H1 (cell line): ENCODE measurements around the gene TEN1. TPM values are rescaled to one million over a fixed set of nuclear protein-coding genes. Genes with fewer than 3 reads are reported as not detected.

ENCODE experiments used
- CTCF ChIA-PET: fragments of 300-600 bp; sonication (Branson Sonifier 250); formaldehyde crosslinking; loops from one replicate; lab custom pipeline; 2021; ENCODE audit not compliant: partially characterized antibody; lab: Charles Lee
- POLR2A ChIA-PET: fragments of 300-600 bp; sonication (Branson Sonifier 250); formaldehyde crosslinking; loops from one replicate; lab custom pipeline; 2021; ENCODE audit warnings: inconsistent platforms; ENCODE audit not compliant: partially characterized antibody; lab: Charles Lee
- DNase-seq, 2 experiments: peaks; one replicate each; pipeline versions ENCODE4 v3.0.0 to v3.0.0-alpha.2; 2010 to 2022; ENCODE audit warnings: low spot score in 2 of 2, low read depth in 1 of 2, mixed read lengths in 1 of 2
- FAIRE-seq: peaks from 2 replicates; lab custom pipeline; 2011; peaks lifted over from hg19 to GRCh38; lab: Jason Lieb, UNC
- H2AFZ ChIP-seq: 2 replicates; pipeline ENCODE4 v1.8.1; 2012; ENCODE audit warnings: low read length, inconsistent platforms
- H2AK5ac ChIP-seq: 2 replicates; pipeline ENCODE4 v1.6.1; 2013; ENCODE audit warnings: low read depth, low read length
- H2BK120ac ChIP-seq: replicated peaks from 2 replicates; pipeline ENCODE3; 2013; ENCODE audit warnings: low read depth, low read length, inconsistent platforms
- H2BK12ac ChIP-seq: 2 replicates; pipeline ENCODE4 v1.6.1; 2013; ENCODE audit warnings: low read depth, low read length
- H2BK15ac ChIP-seq: 2 replicates; pipeline ENCODE4 v1.6.1; 2013; ENCODE audit warnings: low read length
- H2BK20ac ChIP-seq: 2 replicates; pipeline ENCODE4 v1.6.1; 2013; ENCODE audit warnings: low read length
- H2BK5ac ChIP-seq: 2 replicates; pipeline ENCODE4 v1.6.1; 2013; ENCODE audit warnings: low read depth, low read length
- H3K14ac ChIP-seq: 2 replicates; pipeline ENCODE4 v1.6.1; 2013; ENCODE audit warnings: inconsistent platforms; ENCODE audit not compliant: insufficient read length
- H3K18ac ChIP-seq: 2 replicates; pipeline ENCODE4 v1.6.1; 2013; ENCODE audit warnings: low read length; ENCODE audit errors: extremely low read depth
- H3K23ac ChIP-seq: 2 replicates; pipeline ENCODE4 v1.6.1; 2013; ENCODE audit warnings: inconsistent platforms; ENCODE audit not compliant: insufficient read length
- H3K23me2 ChIP-seq: 2 replicates; pipeline ENCODE4 v1.6.1; 2013; ENCODE audit warnings: low read depth, low read length
- H3K27ac ChIP-seq: 2 replicates; pipeline ENCODE4 v1.6.1; 2011; ENCODE audit warnings: low read depth, low read length, inconsistent platforms
- H3K27me3 ChIP-seq, 4 experiments: replicated peaks in 1 of 4; 1 replicate in 1 of 4; 2 replicates in 3 of 4; pipeline versions ENCODE4 v1.6.1 to v1.8.1; 2011 to 2013; ENCODE audit warnings: low read length in 3 of 4, mild to moderate bottlenecking in 3 of 4, inconsistent platforms in 2 of 4, mixed read lengths in 2 of 4, moderate library complexity in 1 of 4; ENCODE audit not compliant: control insufficient read depth in 3 of 4, insufficient read depth in 3 of 4; ENCODE audit errors: extremely low read depth in 1 of 4
- H3K36me3 ChIP-seq, 4 experiments: 2 replicates each; pipeline versions ENCODE4 v1.6.1 to v1.8.1; 2011 to 2013; ENCODE audit warnings: mild to moderate bottlenecking in 4 of 4, low read length in 3 of 4, moderate library complexity in 2 of 4, control low read depth in 1 of 4, inconsistent platforms in 1 of 4; ENCODE audit not compliant: insufficient read depth in 4 of 4, control insufficient read depth in 2 of 4
- H3K4ac ChIP-seq: replicated peaks from 2 replicates; pipeline ENCODE3; 2013; ENCODE audit warnings: low read length, low read depth, mixed read lengths, inconsistent platforms; ENCODE audit not compliant: insufficient read length
- H3K4me1 ChIP-seq, 4 experiments: replicated peaks in 1 of 4; 1 replicate in 1 of 4; 2 replicates in 3 of 4; pipeline versions ENCODE4 v1.6.1 to v1.8.1; 2011 to 2013; ENCODE audit warnings: low read length in 3 of 4, inconsistent platforms in 2 of 4, mixed read lengths in 1 of 4; ENCODE audit not compliant: insufficient read depth in 4 of 4, control insufficient read depth in 3 of 4
- H3K4me2 ChIP-seq, 2 experiments: 2 replicates each; pipeline versions ENCODE4 v1.6.1 to v1.8.1; 2011 to 2013; ENCODE audit warnings: low read depth in 2 of 2, low read length in 2 of 2, control low read depth in 1 of 2, inconsistent platforms in 1 of 2, mild to moderate bottlenecking in 1 of 2; ENCODE audit not compliant: insufficient read depth in 1 of 2
- H3K4me3 ChIP-seq, 4 experiments: fragments of 200-600, 300-600 bp in 1 of 4; sonication (generic), shearing (Covaris generic), sonication (Bioruptor Twin) in 1 of 4; 2 replicates each; pipeline versions ENCODE4 v1.5.1 to v1.8.1; 2011 to 2016; ENCODE audit warnings: low read length in 4 of 4, low read depth in 3 of 4, control low read depth in 2 of 4, inconsistent platforms in 2 of 4, mild to moderate bottlenecking in 2 of 4, mixed read lengths in 1 of 4, moderate library complexity in 1 of 4; ENCODE audit not compliant: insufficient read depth in 2 of 4; ENCODE audit errors: extremely low read depth in 1 of 4
- H3K56ac ChIP-seq: replicated peaks from 2 replicates; pipeline ENCODE3; 2013; ENCODE audit warnings: low read depth, mild to moderate bottlenecking, mixed read lengths, low read length, inconsistent platforms; ENCODE audit not compliant: insufficient read length
- H3K79me1 ChIP-seq: 2 replicates; pipeline ENCODE4 v1.6.1; 2013; ENCODE audit warnings: low read depth, low read length, control low read depth
- H3K79me2 ChIP-seq, 2 experiments: 2 replicates each; pipeline versions ENCODE4 v1.6.1 to v1.8.1; 2012 to 2013; ENCODE audit warnings: low read length in 2 of 2, mild to moderate bottlenecking in 2 of 2, inconsistent platforms in 1 of 2; ENCODE audit not compliant: insufficient read depth in 2 of 2, control insufficient read depth in 1 of 2
- H3K9ac ChIP-seq, 4 experiments: replicated peaks in 1 of 4; 1 replicate in 1 of 4; 2 replicates in 3 of 4; pipeline versions ENCODE4 v1.6.1 to v1.8.1; 2011 to 2013; ENCODE audit warnings: low read depth in 3 of 4, low read length in 3 of 4, control low read depth in 2 of 4, mild to moderate bottlenecking in 2 of 4, moderate library complexity in 2 of 4, inconsistent platforms in 1 of 4; ENCODE audit errors: extremely low read depth in 1 of 4
- H3K9me3 ChIP-seq, 2 experiments: 2 replicates each; pipeline versions ENCODE4 v1.6.1 to v1.8.1; 2012 to 2013; ENCODE audit warnings: mild to moderate bottlenecking in 2 of 2, moderate library complexity in 2 of 2, control low read depth in 1 of 2, inconsistent platforms in 1 of 2, low read depth in 1 of 2, low read length in 1 of 2, mixed read lengths in 1 of 2; ENCODE audit not compliant: insufficient read depth in 2 of 2
- H4K20me1 ChIP-seq, 2 experiments: replicated peaks in 1 of 2; 2 replicates each; pipeline versions ENCODE3 to v1.8.1; 2011 to 2013; ENCODE audit warnings: inconsistent platforms in 2 of 2, low read length in 2 of 2, mild to moderate bottlenecking in 1 of 2; ENCODE audit not compliant: insufficient read depth in 2 of 2, control insufficient read depth in 1 of 2
- H4K5ac ChIP-seq: 2 replicates; pipeline ENCODE4 v1.6.1; 2013; ENCODE audit warnings: low read length, low read depth, mixed read lengths, inconsistent platforms; ENCODE audit not compliant: insufficient read length
- H4K8ac ChIP-seq: 2 replicates; pipeline ENCODE4 v1.8.0; 2013; ENCODE audit warnings: mild to moderate bottlenecking, moderate library complexity, low read length, inconsistent platforms; ENCODE audit not compliant: insufficient read depth; ENCODE audit errors: extremely low read depth
- H4K91ac ChIP-seq: replicated peaks from 2 replicates; pipeline ENCODE3; 2013; ENCODE audit warnings: low read length, mixed read lengths, inconsistent platforms; ENCODE audit not compliant: insufficient read length
- MAX ChIP-seq: IDR thresholded peaks from 2 replicates; pipeline ENCODE4 v1.6.1; 2012; ENCODE audit warnings: inconsistent platforms
- WGBS, 2 experiments: shearing (Covaris generic) in 1 of 2; methylation state at CpG; one replicate each; pipeline versions ENCODE4 v1.1.6 to v1.1.7; 2013 to 2015; ENCODE audit warnings: low lambda C conversion rate in 2 of 2, mixed read lengths in 2 of 2, inconsistent platforms in 1 of 2, low coverage in 1 of 2, missing lambda C conversion rate in 1 of 2; ENCODE audit not compliant: insufficient replicate concordance in 2 of 2, insufficient coverage in 1 of 2, insufficient read length in 1 of 2; ENCODE audit errors: extremely low coverage in 1 of 2, missing lambda C conversion rate in 1 of 2; 5-methylcytosine and 5-hydroxymethylcytosine counted together
- polyA plus RNA-seq, 7 experiments: library from polyadenylated mRNA; depleted of rRNA in 3 of 7; stranded (reverse) in 5 of 7; unstranded in 2 of 7; fragments of >200 nt in 5 of 7; fragments of 200-250 nt in 2 of 7; gene quantifications; 1 replicate in 5 of 7; 2 replicates in 1 of 7; 4 replicates in 1 of 7; pipeline versions ENCODE4 v1.2.1 to v1.2.3, GENCODE V29; 2011 to 2013; ENCODE audit warnings: missing spikeins in 2 of 7, mixed read lengths in 2 of 7
- total RNA-seq: library from RNA; stranded (reverse); fragmentation: NEBNext Ultra II Directional; extraction: Animal tissue kit (Norgen Biotek cat#: 25700); gene quantifications from 2 replicates; pipeline ENCODE4 v1.2.1, GENCODE V29; 2021

TEN1 gene
- total and polyA plus RNA-seq, 2 of the 8 experiments (the other 6 are each of a cell fraction or from before 2014, with no cell fraction given) = 15.9 to 18.7 TPM

- H2BK5ac ChIP-seq = no peak overlapping the region
- H2AFZ ChIP-seq = no peak overlapping the region
- no peak overlapping the region for H3K9ac ChIP-seq
- no peak overlapping the region for H3K18ac ChIP-seq
- H2BK20ac ChIP-seq = no peak overlapping the region
- H4K5ac ChIP-seq = no peak overlapping the region
- WGBS, 2 experiments = 94% methylated on average over 9 of the region's 9 CpGs; no CpG with 5 or more reads in 1 of the 2 experiments
- no peak overlapping the region for H3K56ac ChIP-seq
- DNase-seq (no peak), FAIRE-seq (no peak)
- H3K79me2 ChIP-seq = no peaks in the 10 kb centered on the region
- H4K91ac ChIP-seq = no peak overlapping the region
- no peak overlapping the region for H3K27ac ChIP-seq
- H2AK5ac ChIP-seq = no peak overlapping the region
- no peak overlapping the region for H3K23ac ChIP-seq
- H3K4me2 ChIP-seq = no peak overlapping the region
- H3K27me3 ChIP-seq = no peaks in the 10 kb centered on the region
- H2BK120ac ChIP-seq = no peak overlapping the region
- ChIA-PET POLR2A (interaction anchor here (0.6 to 1.4 kb wide), 4 partner anchors 8 to 33 kb away, joined by 3 to 5 read pairs (median 4); no protein-coding TSS in a partner anchor), CTCF (interaction anchor here (0.6 to 1.3 kb wide), 6 partner anchors 16 to 769 kb away, joined by 3 to 5 read pairs (median 3); no protein-coding TSS in a partner anchor)
- H3K79me1 ChIP-seq = no peaks in the 10 kb centered on the region; the same call in 1 of the 2 replicates
- H4K20me1 ChIP-seq = no peaks in the 10 kb centered on the region
- H2BK15ac ChIP-seq = no peak overlapping the region
- H4K8ac ChIP-seq = no peak overlapping the region
- H3K23me2 ChIP-seq = no peaks in the 10 kb centered on the region
- no peak for TF ChIP-seq MAX
- no peak overlapping the region for H2BK12ac ChIP-seq
- H3K4me3 ChIP-seq = no peak overlapping the region
- H3K14ac ChIP-seq = no peak overlapping the region
- peaks cover 27 to 72% (median 58%) of the 10 kb centered on the region in 4 experiments for H3K36me3 ChIP-seq
- H3K9me3 ChIP-seq = no peaks in the 10 kb centered on the region
- no peak overlapping the region for H3K4ac ChIP-seq
- H3K4me1 ChIP-seq = peaks cover 0 to 2% (median 0%) of the 10 kb centered on the region in 4 experiments; a peak in 1 of 7 replicates
Observed at GRCh38 chr17:76048025-76048605, 69.1 kb downstream of the TEN1 start.
